SK-N-DZ (cell line): ENCODE measurements around the gene DGKB.

Experiments used
- DNase-seq: peaks from one replicate; pipeline ENCODE4 v3.0.0-alpha.2; 2015; ENCODE audit warnings: low spot score

The DGKB gene

GRCh38 chr7:14590206-14590605 lies 312.3 kb downstream of the DGKB start:
- no peak for DNase-seq

GRCh38 chr7:14585232-14585631 lies 317.3 kb downstream of the DGKB start:
- DNase-seq, result no peak

GRCh38 chr7:14583518-14583917 lies 319.0 kb downstream of the DGKB start:
- DNase-seq, result no peak

- no peak for DNase-seq
These were observed 320.5 kb downstream of the DGKB start for GRCh38 chr7:14582010-14582409.

- no peak for DNase-seq
These were observed 322.6 kb downstream of the DGKB start for GRCh38 chr7:14579971-14580370.

- DNase-seq, result no peak
These were observed 326.0 kb downstream of the DGKB start for GRCh38 chr7:14576578-14576977.

- no peak for DNase-seq
These were observed 331.6 kb downstream of the DGKB start for GRCh38 chr7:14570750-14571607.

GRCh38 chr7:14552060-14552459 lies 350.5 kb downstream of the DGKB start:
- DNase-seq, result no peak

- DNase-seq, result no peak
These were observed 351.2 kb downstream of the DGKB start for GRCh38 chr7:14551310-14551709.

- peak; percentile 10 for DNase-seq
These were observed 359.9 kb downstream of the DGKB start for GRCh38 chr7:14542624-14543023.

GRCh38 chr7:14521183-14521582 lies 381.4 kb downstream of the DGKB start:
- no peak for DNase-seq

- DNase-seq, result no peak
These were observed 392.3 kb downstream of the DGKB start for GRCh38 chr7:14510268-14510667.

GRCh38 chr7:14507617-14508016 lies 394.9 kb downstream of the DGKB start:
- no peak for DNase-seq

- no peak for DNase-seq
These were observed 396.6 kb downstream of the DGKB start for GRCh38 chr7:14505906-14506305.

- DNase-seq, result no peak
These were observed 398.4 kb downstream of the DGKB start for GRCh38 chr7:14504134-14504533.

- DNase-seq, result no peak
These were observed 398.9 kb downstream of the DGKB start for GRCh38 chr7:14503623-14504022.

- DNase-seq, result no peak
These were observed 401.1 kb downstream of the DGKB start for GRCh38 chr7:14501436-14501835.

GRCh38 chr7:14497390-14497789 lies 405.2 kb downstream of the DGKB start:
- DNase-seq, result no peak

GRCh38 chr7:14495633-14496032 lies 406.9 kb downstream of the DGKB start:
- DNase-seq, result no peak

GRCh38 chr7:14487701-14488395 lies 414.7 kb downstream of the DGKB start:
- no peak for DNase-seq

GRCh38 chr7:14483663-14484062 lies 418.9 kb downstream of the DGKB start:
- no peak for DNase-seq

- no peak for DNase-seq
These were observed 422.3 kb downstream of the DGKB start for GRCh38 chr7:14480281-14480680.
